Measurements from ENCODE around the gene TDRD7. TPM values are rescaled to one million over a fixed set of nuclear protein-coding genes. Genes with fewer than 3 reads are reported as not detected.

Gene TDRD7
- total and polyA plus RNA-seq, 2 of the 13 experiments (the other 11 are each of a cell fraction or from before 2014, with no cell fraction given) = 9.8 to 15.5 TPM

GRCh38 chr9:97411789-97412625, at the start of gene TDRD7 (continued):
- no peak for TF ChIP-seq ZNF646 (CRISPR knock-in tag; IDR thresholded peaks at IDR 0.05)
- no peak; the same call in 1 of the 2 replicates for TF ChIP-seq BRD4 (CRISPR knock-in tag; IDR thresholded peaks at IDR 0.05)
- TF ChIP-seq ZNF878 (CRISPR knock-in tag; IDR thresholded peaks at IDR 0.05) = no peak
- no peak for TF ChIP-seq POLR2AphosphoS5 (IDR thresholded peaks at IDR 0.05; ENCODE audit: low read depth, low read length)
- peak in 1 of 2 experiments; percentile 48; a peak in 1 of 4 replicates for TF ChIP-seq POLR2A (IDR thresholded peaks at IDR 0.05; ENCODE audit: insufficient read depth in 1 of 2, low read depth in 2 of 2, low read length in 2 of 2)
- peak; percentile 75 for TF ChIP-seq ARNT2 (CRISPR knock-in tag; IDR thresholded peaks at IDR 0.05; ENCODE audit: low read depth)
- TF ChIP-seq PBX2 (CRISPR knock-in tag; IDR thresholded peaks at IDR 0.05) = no peak
- TF ChIP-seq ZNF775 (CRISPR knock-in tag; IDR thresholded peaks at IDR 0.05; ENCODE audit: borderline replicate concordance) = 0 out of 2 replicates have a peak, but pooled peaks have one; percentile 44
- TF ChIP-seq IRF2 (CRISPR knock-in tag; IDR thresholded peaks at IDR 0.05) = peak; percentile 87
- peak; percentile 78; the same call in 1 of the 2 replicates for TF ChIP-seq ARID4A (CRISPR knock-in tag; IDR thresholded peaks at IDR 0.05; ENCODE audit: borderline replicate concordance)
- peak; percentile 28 for TF ChIP-seq TBL1XR1 (IDR thresholded peaks at IDR 0.05; ENCODE audit: borderline replicate concordance, low read length, partially characterized antibody)
- TF ChIP-seq IRF1 (CRISPR knock-in tag; IDR thresholded peaks at IDR 0.05; ENCODE audit: low read depth) = peak; percentile 47; the same call in 1 of the 2 replicates
- TF ChIP-seq E2F1 (CRISPR knock-in tag; IDR thresholded peaks at IDR 0.05) = no peak; the same call in 1 of the 2 replicates
- peak; percentile 78 for TF ChIP-seq FOXA3 (CRISPR knock-in tag; IDR thresholded peaks at IDR 0.05)

All from HepG2 (cell line).